IMR-90 (cell line): ENCODE measurements around the gene CNTNAP3.

Experiments used
- BHLHE40 ChIP-seq: fragments of 150-350 bp; IDR thresholded peaks from 2 replicates; pipeline ENCODE4 v1.6.1; 2016; ENCODE audit warnings: mild to moderate bottlenecking, low read depth, low read length
- CTCF ChIP-seq: conservative IDR thresholded peaks from 2 replicates; pipeline ENCODE4 v1.5.1; 2012; ENCODE audit warnings: mild to moderate bottlenecking, low read depth, low read length, improper control_type of control experiment
- FOS ChIP-seq: fragments of 150-350 bp; IDR thresholded peaks from 2 replicates; pipeline ENCODE4 v1.6.1; 2016; ENCODE audit warnings: low read depth, low read length
- MXI1 ChIP-seq: IDR thresholded peaks from 2 replicates; pipeline ENCODE4 v1.6.1; 2012; ENCODE audit warnings: low read depth, mild to moderate bottlenecking, low read length, moderate library complexity, borderline replicate concordance
- NFE2L2 ChIP-seq: fragments of 150-350 bp; IDR thresholded peaks from 2 replicates; pipeline ENCODE4 v1.6.1; 2016; ENCODE audit warnings: low read depth, mild to moderate bottlenecking, low read length
- POLR2A ChIP-seq: IDR thresholded peaks from 2 replicates; pipeline ENCODE4 v1.6.1; 2012; ENCODE audit warnings: mild to moderate bottlenecking, low read depth, low read length
- RAD21 ChIP-seq: IDR thresholded peaks from 2 replicates; pipeline ENCODE4 v1.6.1; 2012; ENCODE audit warnings: low read length, improper control_type of control experiment
- RCOR1 ChIP-seq: IDR thresholded peaks from 2 replicates; pipeline ENCODE4 v1.6.1; 2012; ENCODE audit warnings: mild to moderate bottlenecking, low read length, improper control_type of control experiment; ENCODE audit not compliant: insufficient replicate concordance
- RFX5 ChIP-seq: IDR thresholded peaks from 2 replicates; pipeline ENCODE4 v1.8.0; 2012; ENCODE audit warnings: low read depth, mild to moderate bottlenecking, low read length, moderate library complexity
- SMC3 ChIP-seq: fragments of 150-350 bp; IDR thresholded peaks from 2 replicates; pipeline ENCODE4 v1.6.1; 2016; ENCODE audit warnings: low read depth, mild to moderate bottlenecking, antibody characterized with exemption, low read length, moderate library complexity
- USF2 ChIP-seq: fragments of 150-350 bp; IDR thresholded peaks from 2 replicates; pipeline ENCODE4 v1.6.1; 2017; ENCODE audit warnings: mild to moderate bottlenecking, antibody characterized with exemption, low read length, low read depth

- no peak for TF ChIP-seq POLR2A
- no peak for TF ChIP-seq CTCF
- TF ChIP-seq MXI1: no peak
- no peak for TF ChIP-seq SMC3
- TF ChIP-seq RFX5: no peak
- no peak for TF ChIP-seq FOS
- TF ChIP-seq USF2: no peak
- no peak for TF ChIP-seq BHLHE40
- no peak for TF ChIP-seq RAD21
- no peak for TF ChIP-seq RCOR1
- TF ChIP-seq NFE2L2: no peak
These were observed 179.8 kb downstream of the CNTNAP3 start for GRCh38 chr9:39108145-39108544.
